Peyer's patch (tissue), 4 donors: ENCODE data around the gene CBX2. TPM values are rescaled to one million over a fixed set of nuclear protein-coding genes. Genes with fewer than 3 reads are reported as not detected.

Experiments
- DNase-seq, 3 donors: peaks; one replicate each; pipeline ENCODE4 v3.0.0-alpha.2; 2017 to 2019
- H3K27ac ChIP-seq, 4 donors: fragments of 200-600 bp; sonication (generic); one replicate each; pipeline ENCODE4 v1.5.1; 2016 to 2019
- H3K27me3 ChIP-seq, 2 donors: fragments of 200-600 bp; sonication (generic); one replicate each; pipeline ENCODE4 v1.5.1; 2019
- H3K36me3 ChIP-seq, 3 donors: fragments of 200-600 bp; sonication (generic); one replicate each; pipeline ENCODE4 v1.5.1; 2016 to 2019
- H3K4me1 ChIP-seq, 4 donors: fragments of 200-600 bp; sonication (generic); one replicate each; pipeline ENCODE4 v1.5.1; 2016 to 2019
- H3K4me3 ChIP-seq, 4 donors: fragments of 200-600 bp; sonication (generic); 1 replicate in 3 of 4; 2 replicates in 1 of 4; pipeline ENCODE4 v1.5.1; 2016 to 2019; ENCODE audit warnings: mild to moderate bottlenecking in 1 of 4
- H3K9me3 ChIP-seq, 4 donors: fragments of 200-600 bp; sonication (generic); one replicate each; pipeline ENCODE4 v1.5.1; 2016 to 2019; ENCODE audit warnings: mild to moderate bottlenecking in 1 of 4
- CTCF ChIP-seq, 6 experiments: fragments of 450-650 bp in 4 of 6; fragments of 200-600 bp in 2 of 6; sonication (generic) in 1 of 6; IDR thresholded peaks; one replicate each; pipeline ENCODE4 v1.5.1; 2017 to 2019; ENCODE audit warnings: antibody characterized with exemption in 6 of 6, mild to moderate bottlenecking in 3 of 6, moderate library complexity in 1 of 6
- POLR2A ChIP-seq, 2 donors: fragments of 450-650 bp; IDR thresholded peaks; one replicate each; pipeline ENCODE4 v1.5.1; 2017; ENCODE audit warnings: antibody characterized with exemption in 2 of 2, mild to moderate bottlenecking in 2 of 2, moderate library complexity in 2 of 2
- total RNA-seq, 4 donors: library from RNA; depleted of rRNA; stranded (reverse); fragments of >200 nt; gene quantifications; one replicate each; pipeline ENCODE4 v1.1.0, GENCODE V29; 2016

CBX2 gene
- total RNA-seq, 4 donors from 2014 or later = 0.18 to 0.85 (median 0.81) TPM

GRCh38 chr17:79829457-79829856, 51.5 kb downstream of the CBX2 start:
- Histone ChIP-seq H3K4me1 (peaks cover 9 to 39% (median 12%) of the 10 kb centered on the region in 4 donors), H3K9me3 (no peaks in the 10 kb centered on the region), H3K27me3 (no peaks in the 10 kb centered on the region), H3K36me3 (peaks cover 0 to 11% (median 0%) of the 10 kb centered on the region in 3 donors), H3K27ac (no peak overlapping the region), H3K4me3 (no peak overlapping the region)
- TF ChIP-seq CTCF (IDR thresholded peaks at IDR 0.05) (no peak), POLR2A (IDR thresholded peaks at IDR 0.05) (no peak)
- no peak for DNase-seq

- no peak overlapping the region for H3K27ac ChIP-seq
- peaks cover 0 to 18% (median 0%) of the 10 kb centered on the region in 3 donors for H3K36me3 ChIP-seq
- peaks cover 9 to 39% (median 12%) of the 10 kb centered on the region in 4 donors for H3K4me1 ChIP-seq
- H3K27me3 ChIP-seq = no peaks in the 10 kb centered on the region
- H3K4me3 ChIP-seq = no peak overlapping the region
- H3K9me3 ChIP-seq = no peaks in the 10 kb centered on the region
- no peak for TF ChIP-seq POLR2A (IDR thresholded peaks at IDR 0.05)
- TF ChIP-seq CTCF (IDR thresholded peaks at IDR 0.05) = no peak
- DNase-seq = no peak
Measured at GRCh38 chr17:79830303-79830702, 52.4 kb downstream of the CBX2 start.

- TF ChIP-seq CTCF (IDR thresholded peaks at IDR 0.05) (no peak), POLR2A (IDR thresholded peaks at IDR 0.05) (no peak)
- H3K4me3 ChIP-seq = no peak overlapping the region
- H3K4me1 ChIP-seq = peaks cover 9 to 43% (median 14%) of the 10 kb centered on the region in 4 donors
- H3K27me3 ChIP-seq = no peaks in the 10 kb centered on the region
- DNase-seq = no peak
- H3K9me3 ChIP-seq = no peaks in the 10 kb centered on the region
- peaks cover 0 to 18% (median 0%) of the 10 kb centered on the region in 3 donors for H3K36me3 ChIP-seq
- H3K27ac ChIP-seq = peak overlapping the region in 1 of 4 donors; percentile 15
Measured at GRCh38 chr17:79830763-79831264, 52.9 kb downstream of the CBX2 start.

- no peak for DNase-seq
- Histone ChIP-seq H3K4me3 (peak overlapping the region in 2 of 4 donors; percentile 31 to 38), H3K27me3 (no peaks in the 10 kb centered on the region), H3K36me3 (peaks cover 0 to 18% (median 0%) of the 10 kb centered on the region in 3 donors), H3K27ac (peak overlapping the region in 2 of 4 donors; percentile 15 to 42), H3K4me1 (peaks cover 10 to 44% (median 19%) of the 10 kb centered on the region in 4 donors), H3K9me3 (no peaks in the 10 kb centered on the region)
- no peak for TF ChIP-seq POLR2A (IDR thresholded peaks at IDR 0.05)
- no peak for TF ChIP-seq CTCF (IDR thresholded peaks at IDR 0.05)
Measured at GRCh38 chr17:79831265-79832217, 53.6 kb downstream of the CBX2 start.

- H3K36me3 ChIP-seq = peaks cover 0 to 18% (median 0%) of the 10 kb centered on the region in 3 donors
- peak overlapping the region in 3 of 4 donors; percentile 6 to 38 (median 31) for H3K4me3 ChIP-seq
- no peak for DNase-seq
- no peaks in the 10 kb centered on the region for H3K9me3 ChIP-seq
- no peaks in the 10 kb centered on the region for H3K27me3 ChIP-seq
- no peak for TF ChIP-seq POLR2A (IDR thresholded peaks at IDR 0.05)
- H3K4me1 ChIP-seq = peaks cover 16 to 53% (median 27%) of the 10 kb centered on the region in 4 donors
- peak overlapping the region in 2 of 4 donors; percentile 15 to 42 for H3K27ac ChIP-seq
Measured at GRCh38 chr17:79832218-79833109, 54.5 kb downstream of the CBX2 start.
